ENCODE data around the gene CACNA1B. TPM values are rescaled to one million over a fixed set of nuclear protein-coding genes. Genes with fewer than 3 reads are reported as not detected.

CACNA1B gene
- total RNA-seq, 2 donors from 2014 or later, result 0.19 to 0.42 TPM

GRCh38 chr9:138052322-138052615 lies 174.7 kb downstream of the CACNA1B start:
- Histone ChIP-seq H3K27ac (no peak overlapping the region), H3K9ac (ENCODE audit: low read depth in 2 of 2, low read length in 2 of 2) (no peak overlapping the region), H3K36me3 (no peaks in the 10 kb centered on the region), H3K4me3 (no peak overlapping the region), H3K4me1 (no peaks in the 10 kb centered on the region), H3K27me3 (no peaks in the 10 kb centered on the region), H3K9me3 (no peaks in the 10 kb centered on the region)
- no peak for TF ChIP-seq CTCF (IDR thresholded peaks at IDR 0.05)
- no peak for DNase-seq
- intact Hi-C loops (cut with DNase I), result no loop called here

DNA sequence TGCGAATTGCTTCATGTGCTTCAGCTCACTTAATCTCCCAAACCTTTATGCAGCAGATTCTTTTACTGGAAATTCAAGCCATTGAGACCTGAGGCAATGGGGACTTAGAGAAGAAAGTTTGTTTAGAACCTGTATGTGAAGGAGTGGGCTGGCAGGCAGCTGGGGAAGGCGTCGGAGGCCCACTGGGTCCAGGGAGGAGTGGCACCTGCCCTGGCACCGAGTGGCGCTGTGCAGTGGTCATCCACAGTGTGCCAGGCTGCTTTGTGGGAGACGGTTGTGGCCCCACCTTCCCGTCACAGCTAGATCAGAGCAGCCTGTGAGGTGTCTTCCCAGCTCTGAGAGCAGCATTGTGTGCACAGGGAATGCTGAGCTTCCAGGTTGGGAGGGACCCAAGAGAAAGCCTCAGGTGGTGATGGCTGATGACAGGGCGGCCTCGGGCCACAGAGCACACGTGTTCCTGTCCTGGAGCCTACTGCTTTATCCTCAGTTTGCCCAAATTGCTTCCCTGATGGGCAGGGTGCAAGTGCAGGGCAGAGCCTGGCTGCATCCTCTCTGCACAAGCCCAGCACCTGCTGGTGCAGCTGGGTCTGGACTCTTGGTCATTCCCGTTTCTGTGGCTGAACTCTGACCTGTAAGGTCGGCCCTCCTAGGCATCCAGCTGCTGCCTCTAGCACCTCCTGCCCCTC lies 175.2 kb downstream of the CACNA1B start:
- no peaks in the 10 kb centered on the region for H3K4me1 ChIP-seq
- no peak for TF ChIP-seq CTCF (IDR thresholded peaks at IDR 0.05)
- intact Hi-C loops (cut with DNase I), result no loop called here
- H3K27me3 ChIP-seq, result no peaks in the 10 kb centered on the region
- no peaks in the 10 kb centered on the region for H3K36me3 ChIP-seq
- no peak for DNase-seq
- H3K27ac ChIP-seq, result no peak overlapping the region
- H3K9ac ChIP-seq (ENCODE audit: low read depth in 2 of 2, low read length in 2 of 2), result no peak overlapping the region
- no peak overlapping the region for H3K4me3 ChIP-seq
- H3K9me3 ChIP-seq, result no peaks in the 10 kb centered on the region

- Histone ChIP-seq H3K9ac (ENCODE audit: low read depth in 2 of 2, low read length in 2 of 2) (no peak overlapping the region), H3K4me1 (no peaks in the 10 kb centered on the region), H3K27ac (no peak overlapping the region), H3K36me3 (no peaks in the 10 kb centered on the region), H3K4me3 (no peak overlapping the region), H3K9me3 (no peaks in the 10 kb centered on the region), H3K27me3 (no peaks in the 10 kb centered on the region)
- DNase-seq, result no peak
- intact Hi-C loops (cut with DNase I), result no loop called here
- TF ChIP-seq CTCF (IDR thresholded peaks at IDR 0.05), result no peak
Measured at GRCh38 chr9:138053321-138053868, 175.8 kb downstream of the CACNA1B start.

DNA sequence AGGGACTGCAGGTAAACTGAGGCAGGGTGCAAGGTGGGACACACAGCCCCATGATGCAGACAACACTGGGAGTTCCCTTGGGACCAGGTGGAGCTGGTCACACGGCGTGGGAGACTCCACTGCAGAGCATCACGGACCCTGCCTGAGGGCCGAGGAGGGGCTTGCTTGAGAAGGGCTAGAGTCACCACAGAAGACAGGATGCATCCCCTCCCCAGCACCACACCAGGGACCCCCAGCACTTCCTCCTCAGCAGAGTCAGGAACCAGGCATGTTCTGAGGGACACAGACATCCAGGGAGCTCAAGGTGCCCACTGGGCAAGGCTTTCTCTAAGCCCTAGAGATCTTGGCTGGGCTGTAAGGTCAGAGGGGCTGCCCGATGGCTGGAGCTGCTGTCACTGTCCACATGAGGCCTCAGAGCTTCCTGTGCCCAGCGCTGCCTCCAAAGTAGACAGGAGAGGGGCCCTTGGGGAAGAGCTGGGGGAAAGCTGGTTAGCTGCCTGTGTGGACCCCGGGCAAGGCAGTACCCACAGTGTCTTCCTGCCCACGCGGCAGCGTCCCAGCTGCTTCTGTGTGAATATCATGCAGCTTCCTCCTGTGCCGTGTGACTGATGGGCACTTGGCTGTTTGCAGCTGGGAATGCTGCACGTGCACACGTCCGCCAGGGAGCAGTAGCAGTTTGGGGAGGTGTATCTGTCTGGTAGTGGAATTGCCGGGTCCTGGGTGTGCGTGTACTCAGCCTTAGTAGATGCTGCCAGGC lies 176.6 kb downstream of the CACNA1B start:
- H3K4me3 ChIP-seq, result no peak overlapping the region

DNA sequence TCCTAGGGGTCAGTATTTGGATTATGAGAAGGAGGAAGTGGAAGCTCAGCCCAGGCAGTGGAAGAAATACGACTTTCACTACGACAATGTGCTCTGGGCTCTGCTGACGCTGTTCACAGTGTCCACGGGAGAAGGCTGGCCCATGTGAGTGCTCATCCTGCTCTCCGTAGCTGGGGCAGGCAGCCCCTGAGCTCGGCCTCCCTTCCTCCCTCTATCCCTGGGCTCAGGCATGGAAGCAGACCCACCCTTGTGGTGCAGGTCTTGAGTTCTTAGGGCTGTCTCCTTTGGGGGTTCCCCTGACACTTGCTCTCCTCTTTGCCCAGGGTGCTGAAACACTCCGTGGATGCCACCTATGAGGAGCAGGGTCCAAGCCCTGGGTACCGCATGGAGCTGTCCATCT lies 180.1 kb downstream of the CACNA1B start:
- H3K4me1 ChIP-seq, result no peaks in the 10 kb centered on the region
- no peak for TF ChIP-seq CTCF (IDR thresholded peaks at IDR 0.05)
- DNase-seq, result no peak

More for the DNA sequence above, 176.6 kb downstream of the CACNA1B start:
- Histone ChIP-seq H3K27ac (no peak overlapping the region), H3K9me3 (no peaks in the 10 kb centered on the region), H3K27me3 (no peaks in the 10 kb centered on the region), H3K36me3 (no peaks in the 10 kb centered on the region), H3K4me1 (no peaks in the 10 kb centered on the region), H3K9ac (ENCODE audit: low read depth in 2 of 2, low read length in 2 of 2) (no peak overlapping the region)
- DNase-seq, result no peak
- intact Hi-C loops (cut with DNase I), result no loop called here
- no peak for TF ChIP-seq CTCF (IDR thresholded peaks at IDR 0.05)

More for the DNA sequence above, 180.1 kb downstream of the CACNA1B start:
- no peaks in the 10 kb centered on the region for H3K27me3 ChIP-seq
- H3K9ac ChIP-seq (ENCODE audit: low read depth in 2 of 2, low read length in 2 of 2), result no peak overlapping the region
- no peak overlapping the region for H3K4me3 ChIP-seq
- H3K36me3 ChIP-seq, result no peaks in the 10 kb centered on the region
- intact Hi-C loops (cut with DNase I), result no loop called here
- no peaks in the 10 kb centered on the region for H3K9me3 ChIP-seq
- no peak overlapping the region for H3K27ac ChIP-seq

Data from colonic mucosa (tissue), 4 donors.